ENCODE data around the gene ACKR4. TPM values are rescaled to one million over a fixed set of nuclear protein-coding genes. Genes with fewer than 3 reads are reported as not detected.

The ACKR4 gene
- total and polyA plus RNA-seq, 2 experiments from 2014 or later: 0.26 TPM; not detected in 1

DNA sequence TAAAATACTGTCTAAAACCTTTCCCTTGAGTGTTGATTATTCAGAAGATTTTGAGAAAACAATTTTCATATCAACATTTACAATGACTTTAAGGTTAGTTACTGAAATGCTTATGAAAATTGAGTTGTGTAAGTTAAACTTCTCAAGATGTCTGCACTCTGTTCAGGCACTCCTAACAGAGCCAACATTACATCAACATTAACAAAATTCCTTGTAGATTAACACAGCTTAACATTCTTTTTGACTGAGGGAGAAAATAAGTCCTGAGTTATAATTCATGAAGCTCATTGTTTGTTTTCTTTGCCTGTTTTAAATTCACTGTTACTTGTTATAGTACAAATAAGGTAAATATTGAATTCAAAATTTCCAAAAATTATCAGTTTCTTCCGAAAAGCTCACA, 9.0 kb downstream of the ACKR4 start:
- no peaks in the 10 kb centered on the region for H3K27me3 Mint-ChIP-seq (ENCODE audit: insufficient read depth, low read depth, poor library complexity)
- Histone ChIP-seq H2AFZ (no peak overlapping the region), H3K9me2 (ENCODE audit: insufficient read depth) (no peaks in the 10 kb centered on the region), H3K4me1 (ENCODE audit: insufficient read depth) (peaks cover 15% of the 10 kb centered on the region), H3K27me3 (ENCODE audit: insufficient read depth) (no peaks in the 10 kb centered on the region), H3K4me3 (no peak overlapping the region), H3F3A (replicated peaks; ENCODE audit: low read depth) (no peaks in the 10 kb centered on the region), H3K4me2 (peak overlapping the region; percentile 17), H4K20me1 (replicated peaks; ENCODE audit: insufficient read depth) (no peaks in the 10 kb centered on the region), H3K27ac (ENCODE audit: low read depth) (no peak overlapping the region), H3K79me2 (replicated peaks; ENCODE audit: insufficient read depth) (no peaks in the 10 kb centered on the region), H3K36me3 (ENCODE audit: insufficient read depth) (no peaks in the 10 kb centered on the region)
- no peaks in the 10 kb centered on the region; the same call in 2 of the 3 replicates for H3K9me3 Mint-ChIP-seq
- peak overlapping the region; percentile 46; the same call in 1 of the 2 replicates for H3K27ac Mint-ChIP-seq
- peaks cover 19% of the 10 kb centered on the region; the same call in 2 of the 3 replicates for H3K36me3 Mint-ChIP-seq (ENCODE audit: low read depth)
- ATAC-seq (no peak), DNase-seq (ENCODE audit: low spot score) (no peak)
- no peak for TF ChIP-seq EZH2 (IDR thresholded peaks at IDR 0.05; ENCODE audit: low read depth, unreplicated experiment)
- no peak for TF ChIP-seq POLR2AphosphoS5 (IDR thresholded peaks at IDR 0.05; ENCODE audit: low read depth)
- TF ChIP-seq, protein P1, sequence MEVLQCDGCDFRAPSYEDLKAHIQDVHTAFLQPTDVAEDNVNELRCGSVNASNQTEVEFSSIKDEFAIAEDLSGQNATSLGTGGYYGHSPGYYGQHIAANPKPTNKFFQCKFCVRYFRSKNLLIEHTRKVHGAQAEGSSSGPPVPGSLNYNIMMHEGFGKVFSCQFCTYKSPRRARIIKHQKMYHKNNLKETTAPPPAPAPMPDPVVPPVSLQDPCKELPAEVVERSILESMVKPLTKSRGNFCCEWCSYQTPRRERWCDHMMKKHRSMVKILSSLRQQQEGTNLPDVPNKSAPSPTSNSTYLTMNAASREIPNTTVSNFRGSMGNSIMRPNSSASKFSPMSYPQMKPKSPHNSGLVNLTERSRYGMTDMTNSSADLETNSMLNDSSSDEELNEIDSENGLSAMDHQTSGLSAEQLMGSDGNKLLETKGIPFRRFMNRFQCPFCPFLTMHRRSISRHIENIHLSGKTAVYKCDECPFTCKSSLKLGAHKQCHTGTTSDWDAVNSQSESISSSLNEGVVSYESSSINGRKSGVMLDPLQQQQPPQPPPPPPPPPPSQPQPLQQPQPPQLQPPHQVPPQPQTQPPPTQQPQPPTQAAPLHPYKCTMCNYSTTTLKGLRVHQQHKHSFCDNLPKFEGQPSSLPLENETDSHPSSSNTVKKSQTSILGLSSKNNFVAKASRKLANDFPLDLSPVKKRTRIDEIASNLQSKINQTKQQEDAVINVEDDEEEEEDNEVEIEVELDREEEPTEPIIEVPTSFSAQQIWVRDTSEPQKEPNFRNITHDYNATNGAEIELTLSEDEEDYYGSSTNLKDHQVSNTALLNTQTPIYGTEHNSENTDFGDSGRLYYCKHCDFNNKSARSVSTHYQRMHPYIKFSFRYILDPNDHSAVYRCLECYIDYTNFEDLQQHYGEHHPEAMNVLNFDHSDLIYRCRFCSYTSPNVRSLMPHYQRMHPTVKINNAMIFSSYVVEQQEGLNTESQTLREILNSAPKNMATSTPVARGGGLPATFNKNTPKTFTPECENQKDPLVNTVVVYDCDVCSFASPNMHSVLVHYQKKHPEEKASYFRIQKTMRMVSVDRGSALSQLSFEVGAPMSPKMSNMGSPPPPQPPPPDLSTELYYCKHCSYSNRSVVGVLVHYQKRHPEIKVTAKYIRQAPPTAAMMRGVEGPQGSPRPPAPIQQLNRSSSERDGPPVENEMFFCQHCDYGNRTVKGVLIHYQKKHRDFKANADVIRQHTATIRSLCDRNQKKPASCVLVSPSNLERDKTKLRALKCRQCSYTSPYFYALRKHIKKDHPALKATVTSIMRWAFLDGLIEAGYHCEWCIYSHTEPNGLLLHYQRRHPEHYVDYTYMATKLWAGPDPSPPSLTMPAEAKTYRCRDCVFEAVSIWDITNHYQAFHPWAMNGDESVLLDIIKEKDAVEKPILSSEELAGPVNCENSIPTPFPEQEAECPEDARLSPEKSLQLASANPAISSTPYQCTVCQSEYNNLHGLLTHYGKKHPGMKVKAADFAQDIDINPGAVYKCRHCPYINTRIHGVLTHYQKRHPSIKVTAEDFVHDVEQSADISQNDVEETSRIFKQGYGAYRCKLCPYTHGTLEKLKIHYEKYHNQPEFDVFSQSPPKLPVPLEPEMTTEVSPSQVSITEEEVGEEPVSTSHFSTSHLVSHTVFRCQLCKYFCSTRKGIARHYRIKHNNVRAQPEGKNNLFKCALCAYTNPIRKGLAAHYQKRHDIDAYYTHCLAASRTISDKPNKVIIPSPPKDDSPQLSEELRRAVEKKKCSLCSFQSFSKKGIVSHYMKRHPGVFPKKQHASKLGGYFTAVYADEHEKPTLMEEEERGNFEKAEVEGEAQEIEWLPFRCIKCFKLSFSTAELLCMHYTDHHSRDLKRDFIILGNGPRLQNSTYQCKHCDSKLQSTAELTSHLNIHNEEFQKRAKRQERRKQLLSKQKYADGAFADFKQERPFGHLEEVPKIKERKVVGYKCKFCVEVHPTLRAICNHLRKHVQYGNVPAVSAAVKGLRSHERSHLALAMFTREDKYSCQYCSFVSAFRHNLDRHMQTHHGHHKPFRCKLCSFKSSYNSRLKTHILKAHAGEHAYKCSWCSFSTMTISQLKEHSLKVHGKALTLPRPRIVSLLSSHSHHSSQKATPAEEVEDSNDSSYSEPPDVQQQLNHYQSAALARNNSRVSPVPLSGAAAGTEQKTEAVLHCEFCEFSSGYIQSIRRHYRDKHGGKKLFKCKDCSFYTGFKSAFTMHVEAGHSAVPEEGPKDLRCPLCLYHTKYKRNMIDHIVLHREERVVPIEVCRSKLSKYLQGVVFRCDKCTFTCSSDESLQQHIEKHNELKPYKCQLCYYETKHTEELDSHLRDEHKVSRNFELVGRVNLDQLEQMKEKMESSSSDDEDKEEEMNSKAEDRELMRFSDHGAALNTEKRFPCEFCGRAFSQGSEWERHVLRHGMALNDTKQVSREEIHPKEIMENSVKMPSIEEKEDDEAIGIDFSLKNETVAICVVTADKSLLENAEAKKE (CRISPR knock-in tag; IDR thresholded peaks at IDR 0.05): no peak
- no peak for TF ChIP-seq JUNB (IDR thresholded peaks at IDR 0.05; ENCODE audit: unreplicated experiment)
- no peak for TF ChIP-seq ZNF331 (CRISPR knock-in tag; IDR thresholded peaks at IDR 0.05; ENCODE audit: low read depth)
- TF ChIP-seq NANOG (IDR thresholded peaks at IDR 0.05; ENCODE audit: borderline replicate concordance): no peak
- TF ChIP-seq, protein P2, sequence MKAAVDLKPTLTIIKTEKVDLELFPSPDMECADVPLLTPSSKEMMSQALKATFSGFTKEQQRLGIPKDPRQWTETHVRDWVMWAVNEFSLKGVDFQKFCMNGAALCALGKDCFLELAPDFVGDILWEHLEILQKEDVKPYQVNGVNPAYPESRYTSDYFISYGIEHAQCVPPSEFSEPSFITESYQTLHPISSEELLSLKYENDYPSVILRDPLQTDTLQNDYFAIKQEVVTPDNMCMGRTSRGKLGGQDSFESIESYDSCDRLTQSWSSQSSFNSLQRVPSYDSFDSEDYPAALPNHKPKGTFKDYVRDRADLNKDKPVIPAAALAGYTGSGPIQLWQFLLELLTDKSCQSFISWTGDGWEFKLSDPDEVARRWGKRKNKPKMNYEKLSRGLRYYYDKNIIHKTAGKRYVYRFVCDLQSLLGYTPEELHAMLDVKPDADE (IDR thresholded peaks at IDR 0.05): no peak
- TF ChIP-seq, protein P3, sequence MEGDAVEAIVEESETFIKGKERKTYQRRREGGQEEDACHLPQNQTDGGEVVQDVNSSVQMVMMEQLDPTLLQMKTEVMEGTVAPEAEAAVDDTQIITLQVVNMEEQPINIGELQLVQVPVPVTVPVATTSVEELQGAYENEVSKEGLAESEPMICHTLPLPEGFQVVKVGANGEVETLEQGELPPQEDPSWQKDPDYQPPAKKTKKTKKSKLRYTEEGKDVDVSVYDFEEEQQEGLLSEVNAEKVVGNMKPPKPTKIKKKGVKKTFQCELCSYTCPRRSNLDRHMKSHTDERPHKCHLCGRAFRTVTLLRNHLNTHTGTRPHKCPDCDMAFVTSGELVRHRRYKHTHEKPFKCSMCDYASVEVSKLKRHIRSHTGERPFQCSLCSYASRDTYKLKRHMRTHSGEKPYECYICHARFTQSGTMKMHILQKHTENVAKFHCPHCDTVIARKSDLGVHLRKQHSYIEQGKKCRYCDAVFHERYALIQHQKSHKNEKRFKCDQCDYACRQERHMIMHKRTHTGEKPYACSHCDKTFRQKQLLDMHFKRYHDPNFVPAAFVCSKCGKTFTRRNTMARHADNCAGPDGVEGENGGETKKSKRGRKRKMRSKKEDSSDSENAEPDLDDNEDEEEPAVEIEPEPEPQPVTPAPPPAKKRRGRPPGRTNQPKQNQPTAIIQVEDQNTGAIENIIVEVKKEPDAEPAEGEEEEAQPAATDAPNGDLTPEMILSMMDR (conservative IDR thresholded peaks at IDR 0.05; ENCODE audit: low read depth in 2 of 2): no peak
- TF ChIP-seq CREB1 (CRISPR knock-in tag; IDR thresholded peaks at IDR 0.05; ENCODE audit: low read depth): no peak
- no peak for TF ChIP-seq STAT1 (IDR thresholded peaks at IDR 0.05; ENCODE audit: unreplicated experiment)
- no peak for TF ChIP-seq EZH2phosphoT487 (IDR thresholded peaks at IDR 0.05; ENCODE audit: unreplicated experiment)
- TF ChIP-seq ZNF114 (CRISPR knock-in tag; IDR thresholded peaks at IDR 0.05): no peak
- TF ChIP-seq, protein P4, sequence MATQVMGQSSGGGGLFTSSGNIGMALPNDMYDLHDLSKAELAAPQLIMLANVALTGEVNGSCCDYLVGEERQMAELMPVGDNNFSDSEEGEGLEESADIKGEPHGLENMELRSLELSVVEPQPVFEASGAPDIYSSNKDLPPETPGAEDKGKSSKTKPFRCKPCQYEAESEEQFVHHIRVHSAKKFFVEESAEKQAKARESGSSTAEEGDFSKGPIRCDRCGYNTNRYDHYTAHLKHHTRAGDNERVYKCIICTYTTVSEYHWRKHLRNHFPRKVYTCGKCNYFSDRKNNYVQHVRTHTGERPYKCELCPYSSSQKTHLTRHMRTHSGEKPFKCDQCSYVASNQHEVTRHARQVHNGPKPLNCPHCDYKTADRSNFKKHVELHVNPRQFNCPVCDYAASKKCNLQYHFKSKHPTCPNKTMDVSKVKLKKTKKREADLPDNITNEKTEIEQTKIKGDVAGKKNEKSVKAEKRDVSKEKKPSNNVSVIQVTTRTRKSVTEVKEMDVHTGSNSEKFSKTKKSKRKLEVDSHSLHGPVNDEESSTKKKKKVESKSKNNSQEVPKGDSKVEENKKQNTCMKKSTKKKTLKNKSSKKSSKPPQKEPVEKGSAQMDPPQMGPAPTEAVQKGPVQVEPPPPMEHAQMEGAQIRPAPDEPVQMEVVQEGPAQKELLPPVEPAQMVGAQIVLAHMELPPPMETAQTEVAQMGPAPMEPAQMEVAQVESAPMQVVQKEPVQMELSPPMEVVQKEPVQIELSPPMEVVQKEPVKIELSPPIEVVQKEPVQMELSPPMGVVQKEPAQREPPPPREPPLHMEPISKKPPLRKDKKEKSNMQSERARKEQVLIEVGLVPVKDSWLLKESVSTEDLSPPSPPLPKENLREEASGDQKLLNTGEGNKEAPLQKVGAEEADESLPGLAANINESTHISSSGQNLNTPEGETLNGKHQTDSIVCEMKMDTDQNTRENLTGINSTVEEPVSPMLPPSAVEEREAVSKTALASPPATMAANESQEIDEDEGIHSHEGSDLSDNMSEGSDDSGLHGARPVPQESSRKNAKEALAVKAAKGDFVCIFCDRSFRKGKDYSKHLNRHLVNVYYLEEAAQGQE (IDR thresholded peaks at IDR 0.05; ENCODE audit: unreplicated experiment): no peak
- no peak overlapping the region for H3K4me3 Mint-ChIP-seq
- peaks cover 16% of the 10 kb centered on the region for H3K4me1 Mint-ChIP-seq
